Stimulated activated CD4-positive, alpha-beta T cell treated with anti-CD3 and anti-CD28 coated beads, Interleukin-4, amount 100 ng/mL, for 4 hours (primary cell): ENCODE data around the gene CHRNA7.
"Not testable (repeated sequence)": the region's sequence is repeated elsewhere in the genome, so short reads cannot be mapped to it uniquely, and the experiment has no call there.

Source experiments
- DNase-seq, 2 experiments: peaks; one replicate each; pipeline ENCODE4 v3.0.0-alpha.2; 2020

Gene CHRNA7

GRCh38 chr15:32122013-32122412 is 91.7 kb downstream of the CHRNA7 start:
- no peak for DNase-seq

GRCh38 chr15:32123473-32123872 is 93.2 kb downstream of the CHRNA7 start:
- no peak for DNase-seq

- DNase-seq = no peak
These were observed 94.4 kb downstream of the CHRNA7 start for GRCh38 chr15:32124726-32125125.

GRCh38 chr15:32125595-32125994 is 95.3 kb downstream of the CHRNA7 start:
- DNase-seq = no peak

GRCh38 chr15:32129815-32130214 is 99.5 kb downstream of the CHRNA7 start:
- no peak for DNase-seq

GRCh38 chr15:32130823-32131222 is 100.5 kb downstream of the CHRNA7 start:
- no peak for DNase-seq

GRCh38 chr15:32131803-32132202 is 101.5 kb downstream of the CHRNA7 start:
- DNase-seq = no peak

- no peak for DNase-seq
These were observed 102.5 kb downstream of the CHRNA7 start for GRCh38 chr15:32132859-32133258.

- no peak for DNase-seq
These were observed 104.5 kb downstream of the CHRNA7 start for GRCh38 chr15:32134842-32135241.

- no peak for DNase-seq
These were observed 105.0 kb downstream of the CHRNA7 start for GRCh38 chr15:32135335-32135734.

GRCh38 chr15:32145512-32145911 is 115.2 kb downstream of the CHRNA7 start:
- DNase-seq = not testable (repeated sequence)

GRCh38 chr15:32148833-32149555 is 118.7 kb downstream of the CHRNA7 start:
- DNase-seq = no peak

GRCh38 chr15:32152574-32152973 is 122.3 kb downstream of the CHRNA7 start:
- DNase-seq = no peak

- DNase-seq = not testable (repeated sequence)
These were observed 123.7 kb downstream of the CHRNA7 start for GRCh38 chr15:32153868-32154623.

- DNase-seq = not testable (repeated sequence)
These were observed 131.8 kb downstream of the CHRNA7 start for GRCh38 chr15:32162143-32162542.

- DNase-seq = not testable (repeated sequence)
These were observed 133.8 kb downstream of the CHRNA7 start for GRCh38 chr15:32164065-32164464.

- not testable (repeated sequence) for DNase-seq
These were observed 134.4 kb downstream of the CHRNA7 start for GRCh38 chr15:32164747-32165146.

GRCh38 chr15:32165775-32166174 is 135.5 kb downstream of the CHRNA7 start:
- not testable (repeated sequence) for DNase-seq

GRCh38 chr15:32166270-32166669 is 136.0 kb downstream of the CHRNA7 start:
- not testable (repeated sequence) for DNase-seq

GRCh38 chr15:32167913-32168312 is 137.6 kb downstream of the CHRNA7 start:
- not testable (repeated sequence) for DNase-seq

- not testable (repeated sequence) for DNase-seq
These were observed 150.3 kb downstream of the CHRNA7 start for GRCh38 chr15:32180579-32180978.

- DNase-seq = not testable (repeated sequence)
These were observed 163.5 kb downstream of the CHRNA7 start for GRCh38 chr15:32193780-32194179.

GRCh38 chr15:32196206-32196605 is 165.9 kb downstream of the CHRNA7 start:
- DNase-seq = not testable (repeated sequence)

- not testable (repeated sequence) for DNase-seq
These were observed 168.6 kb downstream of the CHRNA7 start for GRCh38 chr15:32198938-32199337.
